CD4-positive, alpha-beta T cell (primary cell): ENCODE measurements around the gene GALNT18. TPM values are rescaled to one million over a fixed set of nuclear protein-coding genes. Genes with fewer than 3 reads are reported as not detected.

ENCODE experiments used
- ATAC-seq: fragments of 200-7000 bp; cut with Tn5 transposase; one replicate; pipeline ENCODE4 v1.10.0; 2022; ENCODE audit warnings: mild to moderate bottlenecking; ENCODE audit not compliant: poor library complexity
- CTCF ChIA-PET: fragments of 350-600 bp; sonication (Branson Sonifier 250); formaldehyde crosslinking; loops from one replicate; lab custom pipeline; 2021; ENCODE audit warnings: antibody characterized with exemption, inconsistent platforms; lab: Charles Lee
- POLR2A ChIA-PET: fragments of 350-600 bp; sonication (Branson Sonifier 250); formaldehyde crosslinking; loops from one replicate; lab custom pipeline; 2021; ENCODE audit warnings: antibody characterized with exemption, inconsistent platforms; lab: Charles Lee
- DNase-seq, 14 experiments: peaks; one replicate each; pipeline ENCODE4 v3.0.0-alpha.2; 2013 to 2020; ENCODE audit warnings: mixed read lengths in 2 of 14
- H3K27ac ChIP-seq, 2 donors: one replicate each; pipeline versions ENCODE4 v1.5.1 to v1.7.0; 2013; ENCODE audit warnings: low read length in 2 of 2, low read depth in 1 of 2, mild to moderate bottlenecking in 1 of 2
- H3K27me3 ChIP-seq, 2 experiments: 1 replicate in 1 of 2; 2 replicates in 1 of 2; pipeline versions ENCODE4 v1.6.1 to v1.7.0; 2013; ENCODE audit warnings: low read length in 2 of 2, control low read depth in 1 of 2, mild to moderate bottlenecking in 1 of 2, moderate library complexity in 1 of 2; ENCODE audit not compliant: insufficient read depth in 2 of 2, control insufficient read depth in 1 of 2
- H3K36me3 ChIP-seq: one replicate; pipeline ENCODE4 v1.6.1; 2013; ENCODE audit warnings: low read length, control low read depth; ENCODE audit not compliant: insufficient read depth
- H3K4me1 ChIP-seq: one replicate; pipeline ENCODE4 v1.6.1; 2013; ENCODE audit warnings: low read length, control low read depth; ENCODE audit not compliant: insufficient read depth
- H3K4me3 ChIP-seq: one replicate; pipeline ENCODE4 v1.5.1; 2013; ENCODE audit warnings: mild to moderate bottlenecking, low read length, moderate library complexity
- H3K9me3 ChIP-seq, 2 experiments: 1 replicate in 1 of 2; 2 replicates in 1 of 2; pipeline versions ENCODE4 v1.6.1 to v1.7.0; 2013; ENCODE audit warnings: low read length in 2 of 2, mild to moderate bottlenecking in 2 of 2, control low read depth in 1 of 2, moderate library complexity in 1 of 2; ENCODE audit not compliant: control insufficient read depth in 1 of 2, insufficient read depth in 1 of 2
- H3K27ac Mint-ChIP-seq: one replicate; pipeline ENCODE4 v1.8.0; 2020; ENCODE audit warnings: mixed read lengths
- H3K27me3 Mint-ChIP-seq: one replicate; pipeline ENCODE4 v1.8.0; 2021; ENCODE audit warnings: mixed read lengths
- H3K36me3 Mint-ChIP-seq: one replicate; pipeline ENCODE4 v1.8.0; 2021; ENCODE audit warnings: low read depth, mixed read lengths
- H3K4me1 Mint-ChIP-seq: one replicate; pipeline ENCODE4 v1.8.0; 2021; ENCODE audit warnings: low read depth, mixed read lengths
- H3K4me3 Mint-ChIP-seq: one replicate; pipeline ENCODE4 v1.8.0; 2020; ENCODE audit warnings: mild to moderate bottlenecking, mixed read lengths
- H3K9me3 Mint-ChIP-seq: one replicate; pipeline ENCODE4 v1.8.0; 2020; ENCODE audit warnings: mixed read lengths
- intact Hi-C, 2 experiments: fragments of 100-400 bp; cut with DNase I in 1 of 2; cut with micrococcal nuclease in 1 of 2; formaldehyde crosslinking; loops; one replicate each; pipeline versions ENCODE4 v1.15.1 to v1.9.0; 2023 to 2025; cut with DNase I, micrococcal nuclease
- total RNA-seq, 174 experiments: library from RNA in 2 of 174; stranded (reverse) in 2 of 174; gene quantifications; one replicate each; pipeline ENCODE4 v1.2.3 and lab custom pipeline; 2021 to 2026
- TF ChIP-seq, protein P1 (sequence below): fragments of 200-600 bp; IDR thresholded peaks from one replicate; pipeline ENCODE4 v1.8.0; 2022; ENCODE audit warnings: antibody characterized with exemption, mild to moderate bottlenecking

Gene GALNT18
- total RNA-seq, 2 experiments from 2014 or later, result 0.08 TPM; not detected in 1

DNA sequence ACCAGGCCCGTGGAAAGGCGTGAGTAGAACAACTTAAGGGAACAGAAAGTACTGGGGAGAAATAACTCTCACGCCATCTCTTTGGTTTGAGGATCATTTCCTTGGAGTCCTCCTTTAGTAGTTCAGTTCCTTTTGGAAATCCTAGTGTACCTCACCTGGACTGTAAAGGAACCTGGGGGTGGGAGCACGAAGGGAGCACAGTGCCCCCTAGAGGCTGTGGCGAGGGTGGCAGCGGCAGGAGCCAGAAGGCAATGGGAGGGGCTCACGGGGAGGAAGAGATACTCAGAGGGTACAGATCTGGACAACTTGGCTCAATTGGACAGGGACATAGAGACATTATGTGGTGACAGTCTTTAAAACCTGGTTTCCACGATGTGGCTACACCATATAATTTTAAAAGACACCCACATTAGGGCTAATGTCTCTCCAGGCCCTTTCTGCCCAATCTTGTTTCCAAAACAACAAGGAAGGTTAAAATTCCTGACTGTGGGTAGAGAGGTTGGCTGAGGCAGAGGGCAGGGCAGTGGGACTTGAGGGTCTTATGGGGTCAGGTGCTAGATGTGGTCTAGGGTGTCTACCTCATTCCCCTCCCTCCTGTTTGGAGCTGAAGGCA is 355.7 kb downstream of the GALNT18 start:
- peaks cover 2% of the 10 kb centered on the region for H3K27me3 Mint-ChIP-seq
- DNase-seq, result peak; percentile 29 to 73 (median 50)
- no peak overlapping the region for H3K27ac ChIP-seq
- peak; percentile 63 for ATAC-seq
- H3K4me3 ChIP-seq, result no peak overlapping the region
- H3K4me1 Mint-ChIP-seq, result no peaks in the 10 kb centered on the region
- H3K4me3 Mint-ChIP-seq, result no peak overlapping the region
- ChIA-PET CTCF (no interaction called here), POLR2A (no interaction called here)
- no peaks in the 10 kb centered on the region for H3K4me1 ChIP-seq
- TF ChIP-seq, protein P1, sequence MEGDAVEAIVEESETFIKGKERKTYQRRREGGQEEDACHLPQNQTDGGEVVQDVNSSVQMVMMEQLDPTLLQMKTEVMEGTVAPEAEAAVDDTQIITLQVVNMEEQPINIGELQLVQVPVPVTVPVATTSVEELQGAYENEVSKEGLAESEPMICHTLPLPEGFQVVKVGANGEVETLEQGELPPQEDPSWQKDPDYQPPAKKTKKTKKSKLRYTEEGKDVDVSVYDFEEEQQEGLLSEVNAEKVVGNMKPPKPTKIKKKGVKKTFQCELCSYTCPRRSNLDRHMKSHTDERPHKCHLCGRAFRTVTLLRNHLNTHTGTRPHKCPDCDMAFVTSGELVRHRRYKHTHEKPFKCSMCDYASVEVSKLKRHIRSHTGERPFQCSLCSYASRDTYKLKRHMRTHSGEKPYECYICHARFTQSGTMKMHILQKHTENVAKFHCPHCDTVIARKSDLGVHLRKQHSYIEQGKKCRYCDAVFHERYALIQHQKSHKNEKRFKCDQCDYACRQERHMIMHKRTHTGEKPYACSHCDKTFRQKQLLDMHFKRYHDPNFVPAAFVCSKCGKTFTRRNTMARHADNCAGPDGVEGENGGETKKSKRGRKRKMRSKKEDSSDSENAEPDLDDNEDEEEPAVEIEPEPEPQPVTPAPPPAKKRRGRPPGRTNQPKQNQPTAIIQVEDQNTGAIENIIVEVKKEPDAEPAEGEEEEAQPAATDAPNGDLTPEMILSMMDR, result peak; percentile 60
- H3K9me3 Mint-ChIP-seq, result no peaks in the 10 kb centered on the region
- H3K9me3 ChIP-seq, result no peaks in the 10 kb centered on the region
- H3K27me3 ChIP-seq, result no peaks in the 10 kb centered on the region
- H3K27ac Mint-ChIP-seq, result no peak overlapping the region
- no peaks in the 10 kb centered on the region for H3K36me3 ChIP-seq
- no peaks in the 10 kb centered on the region for H3K36me3 Mint-ChIP-seq
- intact Hi-C loops, result loop anchor here (1.0 to 10.0 kb wide), 6 partner anchors 61 to 471 kb away; no protein-coding TSS in a partner anchor

DNA sequence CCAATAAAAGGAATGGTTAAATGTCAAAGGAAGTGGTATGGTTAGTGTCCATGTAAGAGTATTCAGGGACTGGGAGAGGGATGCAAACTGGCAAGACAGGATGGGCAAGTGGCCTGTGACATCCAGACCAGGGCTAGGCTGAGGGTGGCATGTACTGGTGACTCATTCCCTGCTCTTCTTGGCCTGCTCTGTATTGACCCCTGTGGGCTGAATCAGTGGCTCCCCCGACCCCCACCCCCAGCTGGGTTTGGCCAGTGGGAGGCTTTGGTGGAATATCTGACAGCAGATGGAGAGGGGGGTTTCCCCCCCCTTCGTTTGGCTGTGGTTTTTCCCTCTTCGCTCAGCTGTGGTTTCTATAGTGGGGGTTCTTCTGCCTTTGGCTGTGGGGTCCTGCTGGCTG is 356.5 kb downstream of the GALNT18 start:
- Mint-ChIP-seq H3K27ac (no peak overlapping the region), H3K9me3 (no peaks in the 10 kb centered on the region), H3K4me3 (no peak overlapping the region), H3K27me3 (peaks cover 8% of the 10 kb centered on the region), H3K4me1 (no peaks in the 10 kb centered on the region), H3K36me3 (no peaks in the 10 kb centered on the region)
- intact Hi-C loops, result loop anchor here in 1 of 2 experiments (2.0 to 10.0 kb wide), 4 partner anchors 61 to 471 kb away; no protein-coding TSS in a partner anchor
- Histone ChIP-seq H3K27me3 (no peaks in the 10 kb centered on the region), H3K4me1 (no peaks in the 10 kb centered on the region), H3K9me3 (no peaks in the 10 kb centered on the region), H3K36me3 (no peaks in the 10 kb centered on the region), H3K27ac (no peak overlapping the region), H3K4me3 (no peak overlapping the region)
- TF ChIP-seq, protein P1, result no peak
- ATAC-seq (no peak), DNase-seq (no peak)
- POLR2A ChIA-PET, result no interaction called here
- CTCF ChIA-PET, result no interaction called here

DNA sequence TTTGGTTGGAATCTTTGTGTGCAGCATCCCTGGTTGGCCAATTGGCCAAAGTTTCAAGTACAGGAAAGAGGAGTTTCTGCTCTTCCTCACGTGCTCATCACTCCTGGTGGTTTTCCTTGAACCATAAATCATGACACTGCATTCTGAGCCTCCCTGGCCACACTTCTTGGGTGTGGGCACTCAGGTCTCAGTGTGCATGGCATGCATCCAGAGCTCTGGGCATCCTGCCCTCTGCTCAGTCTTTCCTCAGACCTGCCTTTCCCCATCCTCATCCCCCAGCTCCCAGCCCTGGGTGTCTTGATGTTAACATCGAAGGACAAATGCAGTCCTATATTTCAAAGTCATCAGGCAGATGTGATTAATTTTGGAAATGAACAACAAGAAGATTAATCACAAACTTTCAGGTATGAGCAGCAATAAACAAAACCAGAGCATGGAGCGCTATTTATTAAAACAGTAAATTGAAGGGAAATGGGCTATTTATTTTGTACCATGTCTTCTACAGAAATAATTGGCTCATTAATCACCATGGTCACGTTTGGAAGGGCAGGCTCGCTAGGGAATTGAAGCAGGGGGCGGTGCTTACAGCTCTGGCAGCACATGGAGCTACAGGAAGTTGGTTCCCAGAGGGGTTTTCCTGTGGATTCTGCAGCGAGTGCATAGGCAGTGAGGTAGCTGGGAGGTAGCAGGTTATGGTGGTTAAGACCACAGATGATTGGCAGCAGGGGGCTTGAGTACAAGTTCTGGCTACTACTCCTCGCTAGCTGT is 358.4 kb downstream of the GALNT18 start:
- ATAC-seq (no peak), DNase-seq (no peak)
- CTCF ChIA-PET, result no interaction called here
- Mint-ChIP-seq H3K36me3 (no peaks in the 10 kb centered on the region), H3K4me1 (no peaks in the 10 kb centered on the region), H3K27ac (no peak overlapping the region), H3K4me3 (no peak overlapping the region), H3K27me3 (peaks cover 13% of the 10 kb centered on the region), H3K9me3 (no peaks in the 10 kb centered on the region)
- TF ChIP-seq, protein P1, result no peak
- Histone ChIP-seq H3K4me1 (no peaks in the 10 kb centered on the region), H3K27me3 (no peaks in the 10 kb centered on the region), H3K27ac (no peak overlapping the region), H3K4me3 (no peak overlapping the region), H3K36me3 (no peaks in the 10 kb centered on the region), H3K9me3 (no peaks in the 10 kb centered on the region)
- POLR2A ChIA-PET, result no interaction called here
- intact Hi-C loops, result loop anchor here in 1 of 2 experiments (2.0 to 10.0 kb wide), 3 partner anchors 59 to 469 kb away; no protein-coding TSS in a partner anchor
